Measurements from ENCODE around the gene IFIH1. TPM values are rescaled to one million over a fixed set of nuclear protein-coding genes. Genes with fewer than 3 reads are reported as not detected.

The IFIH1 gene
- total RNA-seq, 2 experiments from 2014 or later = 28.7 to 29.1 TPM

DNA sequence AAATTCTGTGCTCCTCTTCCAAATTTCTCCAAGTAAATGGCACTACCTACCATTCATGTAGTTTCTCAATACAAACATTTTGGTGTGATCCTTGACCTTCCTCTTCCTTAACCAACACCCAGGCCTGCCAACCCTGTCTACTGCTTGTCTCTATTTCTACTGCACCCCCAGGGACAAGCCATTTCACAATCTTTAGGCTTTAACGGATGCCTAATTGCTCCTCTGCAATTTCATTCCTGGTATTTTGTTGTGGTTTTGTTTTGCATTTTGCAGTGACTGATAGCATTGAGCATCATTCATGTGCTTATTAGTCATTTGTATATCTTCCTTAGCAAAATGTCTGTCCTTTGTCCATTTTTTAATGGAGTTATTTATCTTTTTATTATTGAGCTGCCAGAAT lies 85.3 kb downstream of the IFIH1 start:
- DNase-seq = no peak
- no peak overlapping the region for H3K4me3 Mint-ChIP-seq
- intact Hi-C loops (cut with micrococcal nuclease) = no loop called here
- no peaks in the 10 kb centered on the region for H3K4me1 Mint-ChIP-seq (ENCODE audit: low read depth)
- TF ChIP-seq, protein P1, sequence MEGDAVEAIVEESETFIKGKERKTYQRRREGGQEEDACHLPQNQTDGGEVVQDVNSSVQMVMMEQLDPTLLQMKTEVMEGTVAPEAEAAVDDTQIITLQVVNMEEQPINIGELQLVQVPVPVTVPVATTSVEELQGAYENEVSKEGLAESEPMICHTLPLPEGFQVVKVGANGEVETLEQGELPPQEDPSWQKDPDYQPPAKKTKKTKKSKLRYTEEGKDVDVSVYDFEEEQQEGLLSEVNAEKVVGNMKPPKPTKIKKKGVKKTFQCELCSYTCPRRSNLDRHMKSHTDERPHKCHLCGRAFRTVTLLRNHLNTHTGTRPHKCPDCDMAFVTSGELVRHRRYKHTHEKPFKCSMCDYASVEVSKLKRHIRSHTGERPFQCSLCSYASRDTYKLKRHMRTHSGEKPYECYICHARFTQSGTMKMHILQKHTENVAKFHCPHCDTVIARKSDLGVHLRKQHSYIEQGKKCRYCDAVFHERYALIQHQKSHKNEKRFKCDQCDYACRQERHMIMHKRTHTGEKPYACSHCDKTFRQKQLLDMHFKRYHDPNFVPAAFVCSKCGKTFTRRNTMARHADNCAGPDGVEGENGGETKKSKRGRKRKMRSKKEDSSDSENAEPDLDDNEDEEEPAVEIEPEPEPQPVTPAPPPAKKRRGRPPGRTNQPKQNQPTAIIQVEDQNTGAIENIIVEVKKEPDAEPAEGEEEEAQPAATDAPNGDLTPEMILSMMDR (IDR thresholded peaks at IDR 0.05) = no peak
- H3K36me3 Mint-ChIP-seq (ENCODE audit: low read depth) = no peaks in the 10 kb centered on the region
- peaks cover 9% of the 10 kb centered on the region for H3K27me3 Mint-ChIP-seq
- ChIA-PET CTCF (interaction anchor here (0.7 to 6.6 kb wide), 3 partner anchors 12 to 64 kb away, joined by 3 to 46 read pairs (median 15); no protein-coding TSS in a partner anchor), POLR2A (no interaction called here)
- ATAC-seq = no peak
- no peaks in the 10 kb centered on the region for H3K9me3 Mint-ChIP-seq
- H3K27ac Mint-ChIP-seq = no peak overlapping the region

DNA sequence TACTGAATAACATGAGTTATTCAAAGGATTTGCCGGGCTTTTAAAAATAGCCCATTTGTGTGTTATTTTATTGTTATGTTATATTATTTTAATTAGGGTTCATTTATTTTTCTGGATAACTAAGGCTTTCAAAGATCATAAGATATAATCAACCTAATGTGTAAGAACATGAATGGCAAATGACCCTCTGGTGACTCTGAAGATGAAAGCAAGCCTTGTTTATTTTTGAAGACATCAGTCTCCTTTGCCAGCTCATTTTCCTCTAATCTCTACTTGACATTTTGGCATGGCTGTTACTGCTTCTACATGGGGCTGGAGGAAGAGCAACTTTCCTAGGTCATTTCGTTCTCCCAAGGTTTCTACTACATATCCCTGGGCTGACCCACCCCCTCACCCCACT lies 85.8 kb downstream of the IFIH1 start:
- no peak for DNase-seq
- ChIA-PET POLR2A (no interaction called here), CTCF (interaction anchor here (1.0 to 6.6 kb wide), 4 partner anchors 9 to 65 kb away, joined by 3 to 46 read pairs (median 12); partner anchors contain the start of gene FAP)
- TF ChIP-seq, protein P1 (IDR thresholded peaks at IDR 0.05) = no peak
- peaks cover 9% of the 10 kb centered on the region for H3K27me3 Mint-ChIP-seq
- H3K4me1 Mint-ChIP-seq (ENCODE audit: low read depth) = no peaks in the 10 kb centered on the region
- intact Hi-C loops (cut with micrococcal nuclease) = no loop called here
- no peaks in the 10 kb centered on the region for H3K36me3 Mint-ChIP-seq (ENCODE audit: low read depth)
- no peak overlapping the region for H3K27ac Mint-ChIP-seq
- no peak overlapping the region for H3K4me3 Mint-ChIP-seq
- no peak for ATAC-seq
- H3K9me3 Mint-ChIP-seq = no peaks in the 10 kb centered on the region

DNA sequence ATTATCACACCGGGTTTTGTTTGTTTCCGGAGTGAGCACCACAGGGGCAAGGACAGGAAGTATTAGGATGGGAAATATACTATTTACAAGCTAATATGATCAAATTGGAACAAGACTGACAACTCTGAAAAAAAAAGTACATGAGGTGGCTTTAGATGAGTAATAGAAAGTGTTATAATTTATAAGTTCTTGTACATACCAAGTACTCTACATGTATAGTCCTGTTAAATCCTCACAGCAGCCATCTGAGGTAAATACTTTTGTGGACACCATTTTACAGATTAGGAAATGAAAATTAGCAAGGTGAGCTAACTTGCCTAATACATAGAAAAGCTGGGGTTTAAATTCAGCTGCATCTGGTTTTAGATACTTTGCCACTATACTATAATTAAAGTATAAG lies 86.5 kb downstream of the IFIH1 start:
- no peaks in the 10 kb centered on the region for H3K4me1 Mint-ChIP-seq (ENCODE audit: low read depth)
- intact Hi-C loops (cut with micrococcal nuclease) = no loop called here

DNA sequence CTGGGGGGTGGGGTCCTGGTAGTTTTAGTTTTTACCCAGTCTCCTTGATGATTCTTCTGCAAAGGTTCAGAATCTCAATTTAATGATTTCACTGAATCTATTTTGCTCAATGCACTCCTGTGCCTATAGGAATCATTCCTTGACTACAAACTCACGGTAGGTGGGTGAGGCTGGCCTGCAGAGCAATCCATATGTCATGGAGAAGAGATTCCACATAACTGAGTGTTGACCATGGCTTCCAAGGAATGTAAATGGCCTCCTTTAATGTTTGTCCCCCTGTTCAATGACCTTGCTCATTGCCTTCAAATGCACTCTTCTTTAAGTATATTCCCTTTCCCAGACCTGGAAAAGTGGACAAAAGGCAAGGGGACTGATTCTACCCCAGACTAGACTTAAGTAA lies 87.7 kb downstream of the IFIH1 start:
- Mint-ChIP-seq H3K4me1 (ENCODE audit: low read depth) (no peaks in the 10 kb centered on the region), H3K36me3 (ENCODE audit: low read depth) (no peaks in the 10 kb centered on the region), H3K27ac (no peak overlapping the region), H3K4me3 (no peak overlapping the region), H3K9me3 (no peaks in the 10 kb centered on the region), H3K27me3 (peaks cover 7% of the 10 kb centered on the region)
- TF ChIP-seq, protein P1 (IDR thresholded peaks at IDR 0.05) = no peak
- POLR2A ChIA-PET = no interaction called here
- no peak for DNase-seq
- CTCF ChIA-PET = interaction anchor here (1.1 to 6.6 kb wide), 4 partner anchors 10 to 71 kb away, joined by 3 to 46 read pairs (median 12); partner anchors contain the start of gene FAP
- no peak for ATAC-seq
- intact Hi-C loops (cut with micrococcal nuclease) = no loop called here

More for the DNA sequence above, 86.5 kb downstream of the IFIH1 start:
- CTCF ChIA-PET = interaction anchor here (1.0 to 6.6 kb wide), 4 partner anchors 10 to 66 kb away, joined by 3 to 46 read pairs (median 12); partner anchors contain the start of gene FAP
- ATAC-seq (no peak), DNase-seq (no peak)
- H3K27me3 Mint-ChIP-seq = peaks cover 9% of the 10 kb centered on the region
- H3K4me3 Mint-ChIP-seq = no peak overlapping the region
- TF ChIP-seq, protein P1 (IDR thresholded peaks at IDR 0.05) = no peak
- POLR2A ChIA-PET = no interaction called here
- no peak overlapping the region for H3K27ac Mint-ChIP-seq
- H3K9me3 Mint-ChIP-seq = no peaks in the 10 kb centered on the region
- H3K36me3 Mint-ChIP-seq (ENCODE audit: low read depth) = no peaks in the 10 kb centered on the region

DNA sequence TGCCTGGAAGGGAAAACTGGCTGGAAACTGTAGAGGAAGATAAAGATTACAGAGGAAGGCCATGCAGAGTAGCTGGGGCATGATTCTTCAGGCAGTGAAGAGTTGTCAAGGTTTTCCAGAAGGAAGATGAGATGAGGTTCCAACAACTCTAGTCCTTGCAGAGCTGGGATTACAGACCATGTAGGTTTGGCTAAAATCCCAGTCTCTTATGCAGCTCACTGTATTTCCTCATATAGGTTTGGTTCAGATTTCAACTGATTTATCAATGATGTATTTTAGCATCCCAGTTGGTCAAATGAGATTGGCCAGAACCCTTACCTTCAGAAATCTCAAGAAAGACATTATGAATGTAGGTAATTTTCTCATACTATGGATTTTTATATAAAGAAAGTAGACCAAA lies 91.6 kb downstream of the IFIH1 start:
- no peak for ATAC-seq
- peaks cover 2% of the 10 kb centered on the region for H3K27me3 Mint-ChIP-seq

More for the DNA sequence above, 91.6 kb downstream of the IFIH1 start:
- ChIA-PET CTCF (interaction anchor here (0.6 to 3.7 kb wide), 3 partner anchors 71 to 76 kb away, joined by 3 to 14 read pairs (median 3); no protein-coding TSS in a partner anchor), POLR2A (interaction anchor here (1.2 kb wide), 1 partner anchor 15 kb away, joined by 3 read pairs; no protein-coding TSS in a partner anchor)
- no peaks in the 10 kb centered on the region for H3K9me3 Mint-ChIP-seq
- H3K4me1 Mint-ChIP-seq (ENCODE audit: low read depth) = no peaks in the 10 kb centered on the region
- no peak overlapping the region for H3K4me3 Mint-ChIP-seq
- no peak overlapping the region for H3K27ac Mint-ChIP-seq
- TF ChIP-seq, protein P1 (IDR thresholded peaks at IDR 0.05) = no peak
- intact Hi-C loops (cut with micrococcal nuclease) = no loop called here
- DNase-seq = no peak
- no peaks in the 10 kb centered on the region for H3K36me3 Mint-ChIP-seq (ENCODE audit: low read depth)

Measured in activated CD8-positive, alpha-beta T cell treated with anti-CD3 and anti-CD28 coated beads for 36 hours (primary cell).